GM19455 (cell line): ENCODE measurements around the gene SEZ6L2.
"Not testable (repeated sequence)": the region's sequence is repeated elsewhere in the genome, so short reads cannot be mapped to it uniquely, and the experiment has no call there.

ENCODE experiments used
- ATAC-seq: cut with Tn5 transposase; IDR thresholded peaks from one replicate; pipeline ENCODE4 v1.9.1; 2021; ENCODE audit not compliant: unreplicated experiment

Gene SEZ6L2

DNA sequence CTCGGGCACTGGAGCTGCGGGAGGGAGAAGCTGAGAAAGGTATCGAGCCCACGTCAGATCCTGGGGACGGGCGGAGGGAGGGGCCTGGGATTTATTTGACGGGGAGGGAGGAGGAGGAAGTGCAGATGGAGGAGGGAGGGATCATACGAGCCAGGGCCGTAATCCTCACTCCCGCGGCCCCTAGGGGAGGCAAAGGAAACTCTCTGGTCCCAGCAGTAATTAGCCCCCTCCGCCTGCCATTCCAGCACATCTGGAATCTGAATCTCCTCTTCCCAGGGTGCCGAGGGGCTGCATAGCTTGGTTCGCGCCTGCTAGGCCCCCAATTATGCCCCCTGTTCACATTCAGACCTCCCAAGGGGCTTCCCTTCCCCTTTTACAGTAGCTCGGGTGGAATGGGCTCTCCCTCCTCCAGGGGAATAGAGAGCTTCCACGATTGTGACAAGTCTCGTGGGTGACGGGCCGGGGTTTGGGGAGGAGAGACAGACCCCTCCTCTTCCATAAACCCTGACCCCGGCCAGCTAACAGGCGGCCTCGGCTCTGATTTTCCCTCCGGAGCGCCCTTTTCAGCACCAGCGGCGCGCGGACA lies at the start of gene SEZ6L2:
Gene SEZ6L2 (minus strand): TSS at position 35 of the 586 bp plus-strand sequence. CDS start 531 bp downstream, outside the sequence.
- ATAC-seq = no peak

DNA sequence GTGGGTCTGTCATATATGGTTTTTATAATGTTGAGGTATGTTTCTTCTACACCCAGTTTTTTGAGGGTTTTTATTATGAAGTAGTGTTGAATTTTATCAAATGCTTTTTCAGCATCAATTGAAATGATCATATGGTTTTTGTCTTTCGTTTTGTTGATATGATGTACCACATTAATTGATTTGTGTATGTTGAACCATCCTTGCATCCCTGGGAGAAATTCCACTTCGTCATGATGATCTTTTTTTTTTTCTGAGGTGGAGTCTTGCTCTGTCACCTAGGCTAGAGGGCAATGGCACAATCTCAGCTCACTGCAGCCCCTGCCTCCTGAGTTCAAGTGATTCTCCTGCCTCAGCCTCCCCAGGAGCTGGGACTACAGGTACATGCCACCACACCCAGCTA lies 48.5 kb upstream of the SEZ6L2 start:
- ATAC-seq = no peak

DNA sequence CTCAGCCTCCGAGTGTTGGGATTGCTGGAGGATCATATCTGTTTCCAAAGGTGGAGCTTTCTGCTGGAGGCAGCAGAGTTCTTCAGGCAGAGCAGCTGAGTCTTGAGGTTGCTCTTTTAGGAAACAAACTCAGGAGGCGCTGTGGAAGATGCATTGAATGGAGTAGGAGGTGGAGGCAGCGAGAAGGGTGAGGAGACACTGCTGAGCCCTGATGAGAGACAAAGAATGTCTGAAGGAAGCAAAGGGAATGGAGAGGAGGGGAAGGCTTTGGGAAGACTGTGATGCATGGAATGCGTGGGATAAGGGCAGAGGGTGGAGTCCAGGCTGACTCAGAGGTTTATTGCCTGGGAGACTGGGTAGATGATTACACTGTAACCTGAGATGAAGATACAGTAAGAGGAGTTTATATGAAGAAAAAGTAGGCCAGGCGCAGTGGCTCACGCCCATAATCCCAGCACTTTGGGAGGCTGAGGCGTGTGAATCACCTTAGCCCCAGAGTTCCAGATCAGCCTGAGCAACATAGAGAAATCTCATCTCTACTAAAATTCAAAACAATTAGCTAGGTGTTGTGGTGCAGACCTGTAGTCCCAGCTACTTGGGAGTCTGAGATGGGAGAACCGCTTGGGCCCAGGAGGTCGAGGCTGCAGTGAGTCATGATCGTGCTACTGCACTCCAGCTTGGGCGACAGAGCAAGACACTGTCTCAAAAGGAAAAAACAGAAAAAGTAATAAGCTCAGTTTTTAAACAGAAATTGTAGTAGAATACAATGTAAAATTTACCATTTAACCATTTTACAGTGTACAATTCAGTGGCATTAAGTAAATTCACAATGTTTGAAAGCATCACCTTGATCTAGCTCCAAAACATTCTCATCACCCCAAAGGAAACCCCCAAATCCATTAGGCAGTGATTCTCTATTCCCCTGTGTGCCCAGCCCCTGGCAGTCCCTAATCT lies 44.8 kb upstream of the SEZ6L2 start:
- ATAC-seq = no peak

DNA sequence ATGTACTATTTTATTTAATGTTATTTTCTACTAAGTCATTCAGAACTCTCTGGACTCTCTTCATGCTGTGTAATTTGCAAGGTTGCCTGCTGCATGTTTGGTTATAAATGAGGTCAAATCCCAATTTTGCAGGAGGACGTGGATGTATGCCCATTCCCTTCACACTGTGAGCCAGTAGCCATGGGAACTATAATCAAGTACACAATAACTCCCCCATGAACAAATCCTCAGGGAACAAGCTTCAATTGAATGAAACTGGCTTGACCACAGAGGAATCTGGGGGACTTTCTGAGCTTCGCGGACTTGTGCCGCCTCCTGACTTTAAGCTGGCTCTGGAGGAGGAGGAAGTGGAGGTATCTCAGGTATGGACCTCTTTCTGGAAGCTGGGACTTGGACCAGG lies 41.3 kb upstream of the SEZ6L2 start:
- no peak for ATAC-seq

DNA sequence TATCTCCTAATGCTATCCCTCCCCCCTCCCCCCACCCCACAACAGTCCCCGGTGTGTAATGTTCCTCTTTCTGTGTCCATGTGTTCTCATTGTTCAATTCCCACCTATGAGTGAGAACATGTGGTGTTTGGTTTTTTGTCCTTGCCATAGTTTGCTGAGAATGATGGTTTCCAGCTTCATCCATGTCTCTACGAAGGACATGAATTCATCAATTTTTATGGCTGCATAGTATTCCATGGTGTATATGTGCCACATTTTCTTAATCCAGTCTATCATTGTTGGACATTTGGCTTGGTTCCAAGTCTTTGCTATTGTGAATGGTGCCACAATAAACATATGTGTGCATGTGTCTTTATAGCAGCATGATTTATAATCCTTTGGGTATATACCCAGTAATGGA lies 32.4 kb upstream of the SEZ6L2 start:
- not testable (repeated sequence) for ATAC-seq

DNA sequence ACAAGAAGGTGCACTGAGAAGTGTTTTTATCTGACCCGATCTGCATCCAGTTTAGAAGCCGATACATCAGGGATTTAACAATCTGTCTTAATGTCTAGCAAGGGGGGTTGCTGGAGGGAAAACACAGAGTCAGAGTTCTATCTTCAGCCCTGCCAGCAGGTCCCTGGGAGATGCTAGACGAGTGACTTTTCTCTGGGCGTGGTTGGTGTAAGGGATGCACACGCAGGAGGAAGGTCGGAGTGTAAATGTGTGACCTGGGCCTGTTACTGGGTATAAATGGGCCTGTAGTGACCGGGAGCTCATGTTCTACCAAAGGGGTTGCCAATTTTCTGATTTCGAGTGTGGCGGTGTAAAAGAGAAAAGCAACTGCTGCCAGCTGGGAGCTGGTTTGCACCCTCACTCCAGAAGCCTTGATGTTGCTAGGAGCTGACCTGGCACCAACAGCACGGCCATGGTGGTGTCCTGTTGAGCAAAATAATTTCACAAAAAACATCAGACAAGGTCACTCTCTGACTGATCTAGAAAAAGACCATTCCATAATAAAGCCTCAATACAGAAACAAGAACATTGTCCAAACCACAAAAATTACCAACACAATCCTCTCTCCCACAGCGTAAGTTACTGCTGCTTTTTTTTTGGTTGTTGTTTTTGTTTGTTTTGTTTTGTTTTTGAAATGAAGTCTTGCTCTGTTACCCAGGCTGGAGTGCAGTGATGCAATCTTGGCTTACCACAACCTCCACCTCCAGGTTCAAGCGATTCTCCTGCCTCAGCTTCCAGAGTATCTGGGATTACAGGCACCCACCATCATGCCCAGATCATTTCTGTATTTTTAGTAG lies 27.9 kb upstream of the SEZ6L2 start:
- ATAC-seq = no peak

DNA sequence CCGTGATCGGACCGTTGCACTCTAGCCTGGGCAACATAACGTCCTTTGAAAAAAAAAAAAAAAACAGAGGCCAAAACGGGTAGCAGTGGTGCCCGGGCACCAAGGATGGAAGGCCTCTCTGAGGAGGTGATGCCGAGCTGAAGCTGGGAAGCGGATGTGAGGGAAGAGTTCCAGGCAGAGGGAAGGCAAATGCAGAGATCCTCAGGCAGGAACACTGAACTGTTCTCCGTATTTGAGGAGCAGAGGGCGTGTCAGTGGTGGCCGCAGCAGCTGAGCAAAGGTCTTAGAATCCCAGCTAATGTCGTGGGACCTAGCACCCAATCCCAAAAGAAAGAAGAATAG lies 27.3 kb upstream of the SEZ6L2 start:
- ATAC-seq = no peak

DNA sequence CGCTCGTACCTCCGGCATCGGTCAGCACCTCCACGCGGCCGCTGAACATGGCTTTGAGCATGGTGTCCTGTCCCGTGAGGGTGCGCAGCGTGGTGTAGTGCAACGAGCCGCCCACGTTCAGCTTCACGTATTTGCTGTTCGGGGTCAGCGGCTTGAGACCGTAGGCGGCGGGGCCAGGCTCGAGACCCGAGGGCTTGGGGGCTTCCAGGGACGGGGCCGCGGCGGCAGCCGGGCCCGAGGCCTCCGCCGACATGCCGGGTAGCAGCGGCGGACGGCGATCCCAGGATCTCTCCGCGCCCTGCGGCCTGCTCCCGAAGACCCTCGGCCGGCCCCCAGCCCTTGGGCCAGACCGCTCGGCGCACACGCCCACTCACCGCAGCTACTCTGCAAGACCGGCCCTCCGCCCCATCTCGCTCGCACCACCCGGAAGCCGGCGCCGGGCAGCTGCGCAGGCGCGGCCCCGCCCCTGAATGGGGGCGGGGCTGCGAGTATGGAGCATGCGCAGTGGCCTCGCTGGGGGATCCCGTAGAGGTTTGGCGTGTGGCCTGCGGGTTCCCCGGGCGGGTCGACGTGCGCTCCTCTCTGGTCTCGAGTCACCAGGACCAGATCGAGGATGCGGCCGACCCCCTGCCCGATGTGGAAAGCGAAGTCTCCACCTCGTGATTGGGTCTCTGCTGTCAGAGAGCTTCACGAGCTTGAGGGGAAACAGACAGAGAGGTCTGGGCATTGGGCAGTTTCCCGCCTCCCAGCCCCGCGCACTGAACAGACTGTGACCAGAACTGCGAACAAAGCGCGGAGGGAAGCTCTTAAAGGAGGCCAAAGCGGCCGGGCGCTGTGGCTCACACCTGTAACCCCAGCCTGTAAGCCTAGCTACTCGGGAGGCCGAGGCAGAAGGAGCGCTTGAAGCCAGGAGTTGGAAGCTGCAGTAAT lies 26.7 kb upstream of the SEZ6L2 start, which contains the start of gene KCTD13:
Gene KCTD13 (minus strand): TSS at position 446 of the 930 bp plus-strand sequence. CDS start 193 bp downstream, at position 253.
- ATAC-seq = peak; percentile 90

DNA sequence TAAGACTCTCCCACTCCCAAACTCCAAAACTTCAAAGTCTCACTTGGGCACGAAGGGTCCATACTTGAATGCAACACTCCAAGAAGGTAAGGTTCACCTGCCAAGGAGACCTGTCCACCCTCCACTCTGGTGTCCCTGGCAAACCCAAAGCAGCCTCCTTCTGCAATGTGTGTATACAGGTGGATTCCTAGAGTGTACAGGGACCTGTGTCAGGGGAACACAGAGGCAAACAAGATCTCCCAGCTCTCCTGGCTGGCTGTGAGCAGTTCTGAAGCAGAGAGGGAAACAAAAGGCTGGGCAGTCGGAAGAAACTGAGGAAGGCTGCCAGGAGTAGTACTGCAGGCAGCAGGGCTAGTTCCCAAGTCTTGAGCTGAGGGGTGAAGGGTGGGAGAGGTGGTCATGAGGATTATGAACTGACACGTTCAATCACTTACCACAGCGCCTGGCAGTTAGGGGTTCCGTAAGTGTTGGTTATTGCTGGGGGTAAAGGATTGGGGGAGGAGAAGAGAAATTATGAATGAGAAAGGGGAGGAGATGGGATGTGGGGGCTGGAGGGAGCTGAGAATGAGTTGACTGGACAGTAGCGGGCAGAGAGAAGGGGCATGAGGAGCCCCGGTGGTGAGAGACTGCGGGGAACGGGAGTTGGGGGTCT lies 25.9 kb upstream of the SEZ6L2 start:
- no peak for ATAC-seq

DNA sequence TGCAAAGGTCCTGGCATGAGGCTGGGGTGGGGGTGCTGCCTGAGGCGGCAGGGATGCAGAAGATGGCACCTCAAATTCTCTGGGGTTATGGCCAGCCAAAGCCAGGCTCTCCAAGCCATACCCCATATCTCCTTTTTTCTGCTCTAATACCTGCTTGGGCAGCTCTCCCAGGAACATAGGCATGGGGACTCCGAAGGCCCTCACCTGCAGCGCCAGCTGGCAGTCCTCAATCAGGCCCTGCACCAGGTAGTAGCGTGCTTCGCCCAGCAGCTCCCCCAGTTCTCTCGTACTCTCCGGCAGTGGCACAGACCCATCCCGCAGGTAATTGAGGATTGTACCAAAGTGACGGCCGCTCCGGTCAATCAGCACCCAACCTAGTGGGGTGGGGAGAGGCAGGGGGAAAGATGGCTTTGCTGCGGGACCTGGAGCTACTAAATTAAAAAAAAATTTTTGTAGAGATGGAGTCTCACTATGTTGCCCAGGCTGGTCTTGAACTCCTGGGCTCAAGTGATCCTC lies 23.7 kb upstream of the SEZ6L2 start:
- no peak for ATAC-seq

DNA sequence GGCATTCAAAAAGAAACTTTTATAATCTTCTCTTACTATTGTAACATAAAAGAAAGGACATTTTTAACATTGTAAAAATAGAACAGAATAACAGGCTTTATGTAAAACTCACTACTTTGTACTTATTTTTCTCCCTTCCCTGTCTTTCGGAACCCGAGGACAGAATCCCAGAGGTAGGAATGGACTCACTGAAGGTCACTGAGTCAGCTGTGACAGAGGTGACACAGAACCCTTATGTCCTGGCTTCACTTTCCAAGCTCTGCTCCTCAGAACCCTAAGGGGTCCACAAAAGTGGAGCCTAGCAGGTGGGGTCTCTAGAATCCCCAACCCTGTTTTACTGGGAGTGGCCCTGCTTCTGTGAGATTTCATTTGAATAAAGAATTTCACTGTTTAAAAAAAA lies 23.0 kb upstream of the SEZ6L2 start:
- no peak for ATAC-seq

DNA sequence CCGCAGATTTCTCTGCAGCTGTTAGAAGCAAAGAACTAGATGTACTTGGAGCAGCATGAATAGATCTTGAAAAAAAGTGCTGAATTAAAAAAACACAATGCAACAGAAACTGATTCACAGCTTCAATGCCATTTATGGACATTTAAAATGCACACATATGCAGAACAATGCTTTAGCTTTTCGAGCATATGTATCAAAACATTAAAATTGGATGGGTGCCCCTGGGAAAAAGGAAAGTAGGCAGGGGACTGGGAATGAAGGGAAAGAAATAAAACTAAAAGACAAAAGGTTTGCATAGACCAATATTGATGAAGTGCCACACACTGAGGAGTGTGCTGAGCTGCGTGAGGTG lies 21.7 kb upstream of the SEZ6L2 start:
- ATAC-seq = no peak

DNA sequence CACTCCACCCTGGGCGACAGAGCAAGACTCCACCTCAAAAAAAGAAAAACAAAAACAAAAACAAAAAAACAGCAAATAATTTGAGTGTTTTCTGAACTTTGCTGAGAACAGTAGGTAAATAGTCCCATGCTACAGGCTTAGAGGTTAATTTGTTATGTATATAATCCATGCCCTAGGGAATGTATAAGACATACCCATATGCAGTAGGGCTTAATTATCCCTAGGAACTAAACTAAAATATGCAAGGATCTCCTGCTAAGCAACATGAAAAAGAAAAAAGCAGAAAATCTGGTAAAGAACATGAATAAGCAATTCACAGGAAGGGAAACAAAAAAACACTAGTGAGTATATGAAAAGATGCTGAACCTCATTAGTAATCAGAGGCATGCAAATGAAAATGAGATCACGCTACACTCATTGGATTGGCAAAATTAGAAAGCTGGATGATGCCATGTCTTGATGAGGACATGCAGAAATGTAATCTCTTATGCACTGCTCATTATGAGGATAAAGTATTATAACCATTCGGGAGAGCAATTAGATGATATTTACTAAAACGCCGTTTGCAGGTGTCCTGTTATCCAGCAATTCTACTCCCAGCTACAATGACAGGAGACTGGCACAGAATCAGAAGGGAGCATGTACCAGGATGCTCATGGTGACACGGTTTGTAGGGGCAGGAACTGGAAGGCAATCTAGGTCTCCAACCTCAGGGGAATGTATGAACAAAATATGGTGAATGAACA lies 21.1 kb upstream of the SEZ6L2 start:
- no peak for ATAC-seq

DNA sequence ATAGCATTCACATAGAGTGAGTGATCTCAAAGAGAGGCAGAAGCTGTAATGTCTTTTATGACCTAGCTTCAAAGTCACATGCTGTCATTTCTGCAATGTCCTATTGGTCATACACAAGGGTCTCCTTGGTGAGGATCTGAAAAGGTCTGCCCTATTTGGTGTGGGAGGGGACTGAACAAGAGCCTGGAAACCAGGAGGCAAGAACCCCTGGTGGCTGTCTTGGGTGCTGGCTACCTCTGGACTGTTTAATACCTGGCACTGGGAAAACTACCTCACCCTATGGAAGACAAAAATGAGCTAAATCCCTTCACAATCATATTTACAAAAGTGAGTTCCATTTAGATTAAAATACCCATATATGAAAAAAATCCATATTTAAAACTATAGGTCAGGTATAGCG lies 17.6 kb upstream of the SEZ6L2 start:
- no peak for ATAC-seq

DNA sequence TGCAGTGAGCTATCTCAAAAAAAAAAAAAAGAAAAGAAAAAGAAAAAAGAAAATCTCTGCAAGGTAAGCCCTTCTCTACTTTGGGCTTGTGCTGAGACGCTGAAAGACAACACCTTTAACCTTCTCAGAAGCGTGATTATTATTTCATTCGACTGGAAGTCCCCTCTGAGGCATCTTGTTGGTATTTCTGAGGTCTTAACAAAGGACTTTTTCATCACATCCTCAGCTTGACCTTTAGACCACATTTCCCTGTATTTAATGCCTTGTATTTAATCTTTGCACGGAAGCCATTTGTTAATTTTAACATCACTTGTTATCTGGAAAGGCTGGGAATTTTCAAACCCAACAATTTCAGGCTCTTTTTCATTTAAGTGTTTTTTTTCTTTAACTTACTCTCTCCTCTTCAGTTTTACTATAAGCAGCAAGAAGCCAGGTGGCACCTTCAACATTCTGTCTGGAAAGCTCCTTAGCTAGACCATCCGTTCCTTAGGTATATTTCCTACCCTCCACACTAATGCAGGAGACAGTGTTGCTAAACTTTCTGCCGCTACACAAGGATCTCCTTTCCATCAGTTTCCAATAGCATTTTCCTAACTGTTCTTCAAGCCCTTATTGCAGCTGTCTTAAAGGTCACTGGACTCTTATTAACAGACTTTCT lies 16.4 kb upstream of the SEZ6L2 start:
- ATAC-seq = no peak

DNA sequence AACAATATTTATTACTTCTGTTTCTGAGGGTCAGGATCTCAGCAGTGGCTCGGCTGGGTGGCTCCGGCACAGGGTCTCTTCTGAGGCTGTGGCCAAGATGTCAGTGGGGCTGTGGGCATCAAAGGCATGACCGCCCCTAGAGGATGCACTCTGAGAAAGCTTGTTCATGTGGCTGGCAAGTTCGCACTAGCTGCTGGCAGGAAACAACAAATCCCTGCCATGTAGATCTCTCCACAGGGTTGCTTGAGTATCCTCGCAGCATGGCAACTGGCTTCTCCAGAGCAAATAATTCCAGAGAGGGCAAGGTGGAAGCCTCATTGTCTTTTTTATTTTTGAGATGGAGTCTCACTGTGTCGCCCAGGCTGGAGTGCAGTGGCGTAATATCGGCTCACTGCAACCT lies 14.2 kb upstream of the SEZ6L2 start:
- ATAC-seq = no peak

DNA sequence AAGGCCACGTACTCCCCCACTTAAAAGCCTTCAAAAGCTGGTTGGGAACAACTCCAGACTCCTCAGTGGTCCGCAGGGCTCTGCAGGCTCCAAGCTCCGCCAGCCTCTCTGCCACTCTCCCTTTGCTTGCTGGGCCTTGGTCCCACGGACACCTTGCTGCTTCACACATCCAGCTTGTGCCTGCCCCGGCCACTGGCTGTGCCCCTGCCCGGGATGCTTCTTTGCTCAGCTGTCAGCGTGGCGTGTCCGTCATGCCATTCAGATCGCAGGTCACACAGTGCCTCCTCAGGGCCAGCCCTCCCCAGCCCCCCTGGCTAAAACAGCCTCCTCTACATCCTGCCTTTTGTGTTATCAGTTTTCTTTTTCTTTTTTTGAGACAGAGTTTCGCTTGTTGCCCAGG lies 12.7 kb upstream of the SEZ6L2 start:
- ATAC-seq = no peak

DNA sequence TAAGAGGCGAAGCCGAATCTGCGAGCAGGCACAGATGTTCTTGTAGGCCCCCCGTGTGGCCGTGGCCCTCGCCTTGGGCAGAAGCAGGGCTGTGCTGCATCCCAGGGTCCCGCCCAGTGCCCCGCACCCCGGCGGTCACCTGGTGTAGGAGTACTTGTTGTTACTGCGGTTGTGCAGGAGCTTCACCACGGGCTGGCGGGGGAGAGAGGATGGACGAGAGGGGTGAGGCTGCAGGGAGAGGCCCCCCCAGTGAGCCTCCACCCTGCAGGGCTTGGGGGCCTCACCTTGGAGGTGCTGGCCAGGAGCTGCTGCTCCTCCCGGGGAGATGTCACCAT lies 12.3 kb upstream of the SEZ6L2 start:
- no peak for ATAC-seq
